Endothelial cell of umbilical vein (primary cell): ENCODE measurements around the gene MARCOL. TPM values are rescaled to one million over a fixed set of nuclear protein-coding genes. Genes with fewer than 3 reads are reported as not detected.

Experiments used
- BruUV-seq: library from RNA; stranded (reverse); fragments of 400-500 nt; replicated peaks from 2 replicates; lab custom pipeline; 2021; lab: Mats Ljungman, UMichigan
- CTCF ChIA-PET: fragments of 300-600, 350-600 bp; sonication (Branson Sonifier 250); formaldehyde crosslinking; loops from one replicate; lab custom pipeline; 2021; ENCODE audit warnings: antibody characterized with exemption, inconsistent platforms; lab: Charles Lee
- POLR2A ChIA-PET: fragments of 300-600, 350-600 bp; sonication (Branson Sonifier 250); formaldehyde crosslinking; loops from one replicate; lab custom pipeline; 2021; ENCODE audit warnings: antibody characterized with exemption, inconsistent platforms; lab: Charles Lee
- DNase-seq: peaks from one replicate; pipeline ENCODE4 v3.0.0-alpha.2; 2011; ENCODE audit warnings: low read depth, low spot score
- FAIRE-seq: peaks from 2 replicates; lab custom pipeline; 2011; peaks lifted over from hg19 to GRCh38; lab: Jason Lieb, UNC
- H2AFZ ChIP-seq: 2 replicates; pipeline ENCODE4 v1.6.0; 2012; ENCODE audit warnings: low read depth, low read length, control low read depth, inconsistent platforms
- H3K27ac ChIP-seq: 2 replicates; pipeline ENCODE4 v1.5.1; 2011; ENCODE audit warnings: low read depth, mild to moderate bottlenecking, control low read depth, low read length, moderate library complexity; ENCODE audit not compliant: insufficient read depth
- H3K27me3 ChIP-seq, 2 experiments: 2 replicates each; pipeline versions ENCODE4 v1.6.0 to v1.6.1; 2011; ENCODE audit warnings: low read length in 2 of 2, mixed read lengths in 1 of 2; ENCODE audit not compliant: control insufficient read depth in 2 of 2, insufficient read depth in 2 of 2
- H3K36me3 ChIP-seq, 2 experiments: 2 replicates in 1 of 2; 3 replicates in 1 of 2; pipeline ENCODE4 v1.5.1; 2011; ENCODE audit warnings: low read length in 2 of 2, mild to moderate bottlenecking in 1 of 2, moderate library complexity in 1 of 2; ENCODE audit not compliant: control insufficient read depth in 2 of 2, insufficient read depth in 2 of 2; ENCODE audit errors: extremely low read depth in 1 of 2
- H3K4me1 ChIP-seq: 3 replicates; pipeline ENCODE4 v1.5.1; 2011; ENCODE audit warnings: mild to moderate bottlenecking, low read length; ENCODE audit not compliant: control insufficient read depth, insufficient read depth; ENCODE audit errors: extremely low read depth
- H3K4me2 ChIP-seq: 2 replicates; pipeline ENCODE4 v1.6.1; 2011; ENCODE audit warnings: low read length, control low read depth, mixed read lengths; ENCODE audit not compliant: insufficient read depth
- H3K4me3 ChIP-seq, 3 experiments: fragments of 200-600 bp in 1 of 3; sonication (generic), shearing (Covaris generic) in 1 of 3; replicated peaks in 1 of 3; 2 replicates each; pipeline ENCODE4 v1.5.1; 2011 to 2016; ENCODE audit warnings: control low read depth in 3 of 3, low read length in 3 of 3, mild to moderate bottlenecking in 2 of 3, inconsistent platforms in 1 of 3, low read depth in 1 of 3, moderate library complexity in 1 of 3; ENCODE audit not compliant: insufficient read depth in 1 of 3
- H3K79me2 ChIP-seq: 2 replicates; pipeline ENCODE4 v1.6.0; 2012; ENCODE audit warnings: low read length, inconsistent platforms; ENCODE audit not compliant: control insufficient read depth, insufficient read depth
- H3K9ac ChIP-seq: replicated peaks from 2 replicates; pipeline ENCODE3; 2011; ENCODE audit warnings: low read length, control low read depth; ENCODE audit not compliant: insufficient read depth; ENCODE audit errors: extremely low read depth
- H3K9me1 ChIP-seq: replicated peaks from 3 replicates; pipeline ENCODE4 v1.6.0; 2011; ENCODE audit warnings: mild to moderate bottlenecking, low read length; ENCODE audit not compliant: control insufficient read depth, insufficient read depth; ENCODE audit errors: extremely low read depth
- H3K9me3 ChIP-seq: replicated peaks from 2 replicates; pipeline ENCODE4 v1.5.1; 2012; ENCODE audit warnings: low read length, inconsistent platforms; ENCODE audit not compliant: control insufficient read depth, insufficient read depth
- H4K20me1 ChIP-seq: replicated peaks from 2 replicates; pipeline ENCODE3; 2011; ENCODE audit warnings: mild to moderate bottlenecking, low read length; ENCODE audit not compliant: control insufficient read depth, insufficient read depth; ENCODE audit errors: extremely low read depth
- EZH2 ChIP-seq: IDR thresholded peaks from 2 replicates; pipeline ENCODE4 v1.6.1; 2012; ENCODE audit warnings: borderline replicate concordance, low read depth, mild to moderate bottlenecking, moderate library complexity, low read length, inconsistent platforms; ENCODE audit not compliant: severe bottlenecking
- FOS ChIP-seq: IDR thresholded peaks from 2 replicates; pipeline ENCODE4 v1.6.1; 2011; ENCODE audit warnings: mild to moderate bottlenecking, low read length, moderate library complexity, borderline replicate concordance; ENCODE audit not compliant: insufficient read depth
- GATA2 ChIP-seq: IDR thresholded peaks from 2 replicates; pipeline ENCODE4 v1.7.0; 2011; ENCODE audit warnings: low read depth, mild to moderate bottlenecking, moderate library complexity, mixed read lengths, low read length; ENCODE audit not compliant: insufficient read length, insufficient read depth
- JUN ChIP-seq: IDR thresholded peaks from 2 replicates; pipeline ENCODE4 v1.6.1; 2011; ENCODE audit warnings: borderline replicate concordance, low read depth; ENCODE audit not compliant: insufficient read length, insufficient read depth
- MYC ChIP-seq: IDR thresholded peaks from one replicate; pipeline ENCODE4 v1.6.1; 2011; ENCODE audit warnings: mild to moderate bottlenecking, low read depth, low read length
- POLR2A ChIP-seq: IDR thresholded peaks from 2 replicates; pipeline ENCODE4 v1.6.1; 2012; ENCODE audit warnings: low read depth, mild to moderate bottlenecking, control low read depth, low read length
- POLR2AphosphoS5 ChIP-seq: IDR thresholded peaks from 2 replicates; pipeline ENCODE4 v1.6.1; 2012; ENCODE audit warnings: low read depth, mild to moderate bottlenecking, control low read depth, low read length, moderate library complexity; ENCODE audit not compliant: insufficient read depth
- dilution Hi-C: fragments of 300-500 bp; cut with MboI; formaldehyde crosslinking; loops from one replicate; pipeline ENCODE4 v1.15.0; 2019; ENCODE audit warnings: low sequenced_read_pairs; ENCODE audit not compliant: extremely low pct_ligation_motif_present
- intact Hi-C: fragments of 100-400 bp; cut with micrococcal nuclease; formaldehyde crosslinking; loops from one replicate; pipeline ENCODE4 v1.10.0; 2022
- polyA plus RNA-seq, 4 experiments: library from polyadenylated mRNA; depleted of rRNA in 3 of 4; stranded (reverse) in 3 of 4; unstranded in 1 of 4; fragments of >200 nt; gene quantifications; 2 replicates each; pipeline versions ENCODE4 v1.2.1 to v1.2.3, GENCODE V29; 2011 to 2012; ENCODE audit warnings: missing spikeins in 1 of 4
- total RNA-seq: library from RNA; stranded (reverse); gene quantifications from 2 replicates; pipeline ENCODE4 v1.2.3, GENCODE V29; 2021
- TF ChIP-seq, protein P1 (sequence below): IDR thresholded peaks from 2 replicates; pipeline ENCODE4 v1.6.1; 2011; ENCODE audit not compliant: insufficient read depth, insufficient read length
- TF ChIP-seq, protein P2 (sequence below), 2 donors: IDR thresholded peaks; 1 replicate in 1 of 2; 2 replicates in 1 of 2; pipeline ENCODE4 v1.5.1; 2011; ENCODE audit warnings: low read length in 2 of 2, mild to moderate bottlenecking in 2 of 2, moderate library complexity in 2 of 2, control low read depth in 1 of 2, inconsistent platforms in 1 of 2, low read depth in 1 of 2; ENCODE audit not compliant: insufficient read depth in 1 of 2; ENCODE audit errors: extremely low read depth in 1 of 2

MARCOL gene
- total and polyA plus RNA-seq, 2 donors (not counting 3 experiments of a cell fraction or from before 2014, with no cell fraction given) = not detected

DNA sequence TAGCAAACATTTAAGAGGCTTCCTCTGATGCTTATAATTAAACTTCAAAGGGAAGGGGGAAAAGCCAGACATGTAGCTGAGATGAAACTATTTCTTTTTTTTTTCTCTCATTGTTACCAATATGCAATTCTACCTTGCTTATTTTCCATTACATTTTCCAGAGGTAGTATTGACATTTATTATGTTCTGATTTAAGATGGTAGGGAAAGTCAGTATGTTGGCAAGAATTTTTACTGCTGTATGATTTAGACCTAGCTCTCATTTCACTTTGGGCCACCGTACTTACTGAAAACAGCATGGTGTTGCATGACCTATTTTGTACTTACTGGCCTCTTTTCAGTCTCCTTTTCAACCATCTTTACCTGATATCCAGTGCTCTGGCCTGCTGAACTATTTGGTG is 45.1 kb upstream of the MARCOL start:
- ChIA-PET POLR2A (no interaction called here), CTCF (interaction anchor here (1.5 kb wide), 1 partner anchor 14 kb away, joined by 4 read pairs; no protein-coding TSS in a partner anchor)
- Histone ChIP-seq H3K4me3 (no peak overlapping the region), H2AFZ (no peak overlapping the region), H3K79me2 (no peaks in the 10 kb centered on the region), H3K4me1 (no peaks in the 10 kb centered on the region), H3K36me3 (no peaks in the 10 kb centered on the region), H3K27me3 (no peaks in the 10 kb centered on the region), H4K20me1 (no peaks in the 10 kb centered on the region), H3K9me1 (no peaks in the 10 kb centered on the region), H3K4me2 (no peak overlapping the region), H3K27ac (no peak overlapping the region), H3K9me3 (no peaks in the 10 kb centered on the region), H3K9ac (no peak overlapping the region)
- TF ChIP-seq GATA2 = no peak
- no peak for TF ChIP-seq JUN
- TF ChIP-seq, protein P1, sequence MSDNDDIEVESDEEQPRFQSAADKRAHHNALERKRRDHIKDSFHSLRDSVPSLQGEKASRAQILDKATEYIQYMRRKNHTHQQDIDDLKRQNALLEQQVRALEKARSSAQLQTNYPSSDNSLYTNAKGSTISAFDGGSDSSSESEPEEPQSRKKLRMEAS = no peak
- TF ChIP-seq POLR2A = no peak
- no peak for TF ChIP-seq EZH2
- TF ChIP-seq MYC = no peak
- no peak for TF ChIP-seq POLR2AphosphoS5
- TF ChIP-seq, protein P2, sequence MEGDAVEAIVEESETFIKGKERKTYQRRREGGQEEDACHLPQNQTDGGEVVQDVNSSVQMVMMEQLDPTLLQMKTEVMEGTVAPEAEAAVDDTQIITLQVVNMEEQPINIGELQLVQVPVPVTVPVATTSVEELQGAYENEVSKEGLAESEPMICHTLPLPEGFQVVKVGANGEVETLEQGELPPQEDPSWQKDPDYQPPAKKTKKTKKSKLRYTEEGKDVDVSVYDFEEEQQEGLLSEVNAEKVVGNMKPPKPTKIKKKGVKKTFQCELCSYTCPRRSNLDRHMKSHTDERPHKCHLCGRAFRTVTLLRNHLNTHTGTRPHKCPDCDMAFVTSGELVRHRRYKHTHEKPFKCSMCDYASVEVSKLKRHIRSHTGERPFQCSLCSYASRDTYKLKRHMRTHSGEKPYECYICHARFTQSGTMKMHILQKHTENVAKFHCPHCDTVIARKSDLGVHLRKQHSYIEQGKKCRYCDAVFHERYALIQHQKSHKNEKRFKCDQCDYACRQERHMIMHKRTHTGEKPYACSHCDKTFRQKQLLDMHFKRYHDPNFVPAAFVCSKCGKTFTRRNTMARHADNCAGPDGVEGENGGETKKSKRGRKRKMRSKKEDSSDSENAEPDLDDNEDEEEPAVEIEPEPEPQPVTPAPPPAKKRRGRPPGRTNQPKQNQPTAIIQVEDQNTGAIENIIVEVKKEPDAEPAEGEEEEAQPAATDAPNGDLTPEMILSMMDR (IDR thresholded peaks at IDR 0.05; ENCODE audit: extremely low read depth in 1 of 2, insufficient read depth in 1 of 2, low read depth in 1 of 2, low read length in 2 of 2) = no peak
- no peak for TF ChIP-seq FOS
- dilution Hi-C loops = no loop called here
- intact Hi-C loops = no loop called here
- FAIRE-seq = no peak
- no TSS peak for BruUV-seq
- no peak for DNase-seq
